ENCODE data around the gene METAP2. TPM values are rescaled to one million over a fixed set of nuclear protein-coding genes. Genes with fewer than 3 reads are reported as not detected.
"Not testable (repeated sequence)": the region's sequence is repeated elsewhere in the genome, so short reads cannot be mapped to it uniquely, and the experiment has no call there.

The METAP2 gene
- total RNA-seq, 2 donors from 2014 or later = 40.8 to 52.1 TPM

DNA sequence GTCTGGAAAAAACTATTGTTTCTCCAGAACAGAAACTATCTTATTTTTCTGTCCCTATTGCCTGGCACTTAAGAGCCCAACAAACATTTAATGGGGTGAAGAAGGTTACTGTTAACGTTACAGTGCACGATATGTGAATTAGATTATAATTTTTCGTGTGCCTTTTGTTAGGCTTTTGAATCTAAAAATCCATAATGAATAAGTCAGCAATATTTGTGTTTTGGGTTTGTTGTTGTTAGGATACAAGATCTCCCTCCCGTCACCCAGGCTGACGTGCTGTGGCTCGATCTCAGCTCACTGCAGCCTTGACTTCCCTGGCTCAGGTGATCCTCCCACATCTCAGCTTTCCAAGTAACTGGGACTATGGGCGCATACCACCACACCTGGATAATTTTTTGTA is 7.9 kb downstream of the METAP2 start:
- TF ChIP-seq, protein P1, sequence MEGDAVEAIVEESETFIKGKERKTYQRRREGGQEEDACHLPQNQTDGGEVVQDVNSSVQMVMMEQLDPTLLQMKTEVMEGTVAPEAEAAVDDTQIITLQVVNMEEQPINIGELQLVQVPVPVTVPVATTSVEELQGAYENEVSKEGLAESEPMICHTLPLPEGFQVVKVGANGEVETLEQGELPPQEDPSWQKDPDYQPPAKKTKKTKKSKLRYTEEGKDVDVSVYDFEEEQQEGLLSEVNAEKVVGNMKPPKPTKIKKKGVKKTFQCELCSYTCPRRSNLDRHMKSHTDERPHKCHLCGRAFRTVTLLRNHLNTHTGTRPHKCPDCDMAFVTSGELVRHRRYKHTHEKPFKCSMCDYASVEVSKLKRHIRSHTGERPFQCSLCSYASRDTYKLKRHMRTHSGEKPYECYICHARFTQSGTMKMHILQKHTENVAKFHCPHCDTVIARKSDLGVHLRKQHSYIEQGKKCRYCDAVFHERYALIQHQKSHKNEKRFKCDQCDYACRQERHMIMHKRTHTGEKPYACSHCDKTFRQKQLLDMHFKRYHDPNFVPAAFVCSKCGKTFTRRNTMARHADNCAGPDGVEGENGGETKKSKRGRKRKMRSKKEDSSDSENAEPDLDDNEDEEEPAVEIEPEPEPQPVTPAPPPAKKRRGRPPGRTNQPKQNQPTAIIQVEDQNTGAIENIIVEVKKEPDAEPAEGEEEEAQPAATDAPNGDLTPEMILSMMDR (IDR thresholded peaks at IDR 0.05) = no peak
- H3K27ac ChIP-seq = no peak overlapping the region
- H3K4me1 ChIP-seq = peaks cover 0 to 37% of the 10 kb centered on the region in 2 donors
- peaks cover 31% of the 10 kb centered on the region for H3K36me3 ChIP-seq
- H3K9me3 ChIP-seq = no peaks in the 10 kb centered on the region
- H3K4me3 ChIP-seq = no peak overlapping the region
- H3K27me3 ChIP-seq = no peaks in the 10 kb centered on the region
- DNase-seq (ENCODE audit: low spot score) = no peak

DNA sequence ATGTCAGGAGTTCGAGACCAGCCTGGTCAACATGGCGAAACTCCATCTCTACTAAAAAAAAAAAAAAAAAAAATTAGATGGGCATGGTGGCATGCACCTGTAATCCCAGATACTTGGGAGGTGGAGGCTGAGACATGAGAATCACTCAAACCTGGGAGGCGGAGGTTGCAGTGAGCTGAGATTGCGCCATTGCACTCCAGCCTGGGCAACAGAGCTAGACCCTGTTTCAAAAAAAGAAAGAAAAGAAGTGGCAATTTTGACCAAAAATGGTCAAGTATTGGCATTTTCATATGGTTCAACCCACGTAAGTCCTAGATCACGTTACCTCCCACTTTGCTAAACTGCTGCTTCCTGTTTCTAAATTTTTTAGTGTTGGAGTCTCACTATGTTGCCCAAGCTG is 8.6 kb downstream of the METAP2 start:
- Histone ChIP-seq H3K36me3 (peaks cover 26% of the 10 kb centered on the region), H3K4me1 (peaks cover 0 to 37% of the 10 kb centered on the region in 2 donors)
- H3K27me3 ChIP-seq; DNase-seq (ENCODE audit: low spot score); H3K4me3 ChIP-seq; H3K9me3 ChIP-seq; H3K27ac ChIP-seq: not testable (repeated sequence)

DNA sequence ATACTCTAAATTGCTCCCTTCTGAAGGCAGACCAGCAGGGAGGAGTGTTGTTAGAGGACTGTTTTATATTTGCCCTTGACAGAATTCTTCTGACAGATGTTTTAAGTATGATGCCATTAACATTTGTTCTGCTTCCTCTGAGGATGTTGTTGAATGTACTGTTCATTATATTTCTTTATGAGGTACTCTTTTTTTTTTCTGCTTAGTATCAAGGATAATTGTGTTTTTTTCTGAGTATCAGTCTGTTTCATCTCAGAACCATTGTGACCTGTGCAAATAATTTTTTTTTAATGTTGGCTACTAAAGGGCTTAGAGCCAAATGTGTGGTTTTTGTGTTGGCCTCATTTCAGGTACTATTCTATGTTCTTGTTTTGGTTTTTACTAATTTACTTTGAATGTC is 10.6 kb downstream of the METAP2 start:
- no peak for DNase-seq (ENCODE audit: low spot score)
- Histone ChIP-seq H3K9me3 (no peaks in the 10 kb centered on the region), H3K4me3 (no peak overlapping the region), H3K27ac (no peak overlapping the region), H3K4me1 (peaks cover 0 to 30% of the 10 kb centered on the region in 2 donors), H3K27me3 (no peaks in the 10 kb centered on the region), H3K36me3 (peaks cover 29% of the 10 kb centered on the region)
- TF ChIP-seq, protein P1 (IDR thresholded peaks at IDR 0.05) = no peak

DNA sequence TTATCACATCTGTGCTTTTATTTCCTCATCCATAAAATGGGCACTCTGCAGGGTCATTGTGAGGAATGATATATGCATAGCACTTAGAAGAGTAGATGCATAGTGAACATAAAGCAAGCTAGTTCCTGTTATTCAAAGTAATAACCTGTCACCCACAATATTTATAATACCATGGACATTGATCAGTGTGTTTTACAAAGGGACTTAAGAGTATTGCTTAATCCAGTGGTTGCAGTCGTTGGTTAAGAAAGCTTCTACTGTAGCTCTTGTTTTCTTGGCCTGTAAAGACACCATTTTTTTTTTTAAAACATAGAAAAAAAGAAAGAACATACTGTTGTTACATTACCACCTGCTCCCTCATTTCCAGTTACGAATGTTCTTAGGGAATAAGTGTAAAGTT is 13.1 kb downstream of the METAP2 start:
- Histone ChIP-seq H3K36me3 (peaks cover 43% of the 10 kb centered on the region), H3K9me3 (no peaks in the 10 kb centered on the region), H3K4me1 (peaks cover 0 to 8% of the 10 kb centered on the region in 2 donors), H3K27ac (no peak overlapping the region), H3K27me3 (no peaks in the 10 kb centered on the region), H3K4me3 (no peak overlapping the region)
- TF ChIP-seq, protein P1 (IDR thresholded peaks at IDR 0.05) = no peak
- no peak for DNase-seq (ENCODE audit: low spot score)

DNA sequence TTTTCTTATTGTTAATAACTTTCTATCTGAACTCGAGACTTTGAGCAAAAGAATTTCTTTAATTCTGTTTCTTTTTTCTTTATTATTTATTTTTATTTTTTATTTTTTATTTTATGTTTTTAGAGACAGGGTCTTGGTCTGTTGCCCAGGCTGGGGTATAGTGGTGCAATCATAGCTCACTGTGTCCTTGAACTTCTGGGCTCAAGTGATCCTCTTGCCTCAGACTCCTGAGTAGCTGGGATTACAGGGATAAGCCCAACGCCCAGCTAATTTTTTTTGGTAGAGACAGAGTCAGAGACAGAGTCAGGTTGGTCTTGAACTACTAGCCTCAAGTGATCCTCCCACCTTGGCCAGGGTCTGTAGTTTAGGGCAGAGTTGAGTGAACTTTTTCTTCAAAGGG is 18.5 kb downstream of the METAP2 start:
- no peak for DNase-seq (ENCODE audit: low spot score)
- Histone ChIP-seq H3K4me1 (no peaks in the 10 kb centered on the region), H3K27ac (no peak overlapping the region), H3K4me3 (no peak overlapping the region), H3K36me3 (peaks cover 68% of the 10 kb centered on the region), H3K9me3 (no peaks in the 10 kb centered on the region), H3K27me3 (no peaks in the 10 kb centered on the region)
- TF ChIP-seq, protein P1 (IDR thresholded peaks at IDR 0.05) = no peak

DNA sequence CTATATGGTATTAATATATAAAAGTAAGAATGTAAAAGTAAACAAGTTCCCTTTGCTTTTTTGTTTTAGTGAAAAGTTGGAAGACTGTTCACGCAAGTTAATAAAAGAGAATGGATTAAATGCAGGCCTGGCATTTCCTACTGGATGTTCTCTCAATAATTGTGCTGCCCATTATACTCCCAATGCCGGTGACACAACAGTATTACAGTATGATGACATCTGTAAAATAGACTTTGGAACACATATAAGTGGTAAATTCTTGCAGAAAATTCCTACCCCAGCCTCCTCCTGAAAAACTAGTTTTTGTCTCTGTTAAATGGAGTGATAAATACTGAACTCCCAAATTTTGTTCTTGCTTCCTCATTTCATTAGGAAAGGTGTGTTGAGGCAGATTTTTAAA is 20.9 kb downstream of the METAP2 start:
- H3K27ac ChIP-seq = no peak overlapping the region
- no peaks in the 10 kb centered on the region for H3K27me3 ChIP-seq
- DNase-seq (ENCODE audit: low spot score) = no peak
- H3K9me3 ChIP-seq = no peaks in the 10 kb centered on the region
- H3K4me3 ChIP-seq = no peak overlapping the region
- no peaks in the 10 kb centered on the region for H3K4me1 ChIP-seq
- peaks cover 70% of the 10 kb centered on the region for H3K36me3 ChIP-seq
- TF ChIP-seq, protein P1 (IDR thresholded peaks at IDR 0.05) = no peak

All from right atrium auricular region (tissue), 2 donors.